ENCODE results near the gene TDRD12.
"Not testable (repeated sequence)": the region's sequence is repeated elsewhere in the genome, so short reads cannot be mapped to it uniquely, and the experiment has no call there.

The TDRD12 gene

DNA sequence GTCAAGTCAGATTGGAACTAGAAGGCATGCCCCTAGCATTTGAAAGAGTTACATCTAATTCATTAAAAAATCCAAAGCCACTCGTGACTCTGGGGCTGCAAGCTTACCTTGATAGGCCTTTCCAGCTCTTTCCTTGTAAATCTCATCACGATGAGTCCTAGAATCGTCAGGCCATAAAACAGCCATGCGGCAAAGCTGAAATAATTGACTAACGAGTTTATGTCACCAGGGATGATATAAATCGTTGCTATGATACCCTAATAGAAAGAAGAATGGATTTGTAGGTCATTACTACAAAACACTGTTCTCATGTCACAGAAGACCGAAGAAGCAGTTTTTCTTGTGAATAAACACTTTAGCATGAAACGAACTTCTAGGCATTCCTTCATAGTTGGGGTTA, 122.5 kb downstream of the TDRD12 start:
- DNase-seq, result no peak

- no peak for DNase-seq
These were observed 124.2 kb downstream of the TDRD12 start for GRCh38 chr19:32843716-32844245.

GRCh38 chr19:32848035-32848434, 128.5 kb downstream of the TDRD12 start:
- DNase-seq, result not testable (repeated sequence)

GRCh38 chr19:32852216-32852615, 132.6 kb downstream of the TDRD12 start:
- DNase-seq, result no peak

DNA sequence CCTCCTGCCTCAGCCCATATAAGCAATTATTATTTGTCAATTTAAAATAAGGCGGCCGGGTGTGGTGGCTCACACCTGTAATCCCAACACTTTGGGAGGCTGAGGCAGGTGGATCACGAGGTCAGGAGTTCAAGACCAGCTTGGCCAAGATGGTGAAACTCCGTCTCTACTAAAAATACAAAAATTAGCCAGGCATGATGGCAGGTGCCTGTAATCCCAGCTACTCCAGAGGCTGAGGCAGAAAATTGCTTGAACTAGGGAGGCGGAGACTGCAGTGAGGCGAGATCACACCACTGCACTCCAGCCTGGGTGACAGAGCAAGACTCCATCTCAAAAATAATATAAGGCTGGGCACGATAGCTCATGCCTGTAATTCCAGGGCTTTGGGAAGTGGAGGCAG, 137.3 kb downstream of the TDRD12 start:
- DNase-seq, result not testable (repeated sequence)

- no peak for DNase-seq
These were observed 138.0 kb downstream of the TDRD12 start for GRCh38 chr19:32857584-32857983.

GRCh38 chr19:32858155-32858554, 138.6 kb downstream of the TDRD12 start:
- DNase-seq, result no peak

DNA sequence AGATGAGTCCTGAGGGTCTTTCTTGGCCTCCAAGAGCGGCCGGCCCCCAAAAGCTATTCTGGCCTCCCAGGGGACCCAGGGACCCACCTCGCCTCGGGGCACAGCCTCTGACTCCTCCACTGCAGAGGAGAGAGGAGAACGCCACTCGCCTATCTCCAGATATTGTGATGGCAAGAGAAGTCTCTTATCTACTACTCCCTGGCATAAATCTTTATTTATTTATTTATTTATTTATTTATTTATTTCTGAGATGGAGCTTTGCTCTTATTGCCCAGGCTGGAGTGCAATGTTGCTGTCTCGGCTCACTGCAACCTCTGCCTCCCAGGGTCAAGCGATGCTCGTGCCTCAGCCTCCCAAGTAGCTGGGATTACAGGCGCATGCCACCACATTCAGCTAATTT, 139.0 kb downstream of the TDRD12 start:
- DNase-seq, result no peak

- DNase-seq, result no peak
These were observed 140.0 kb downstream of the TDRD12 start for GRCh38 chr19:32859591-32859990.

GRCh38 chr19:32861596-32861995, 142.0 kb downstream of the TDRD12 start:
- DNase-seq, result no peak

DNA sequence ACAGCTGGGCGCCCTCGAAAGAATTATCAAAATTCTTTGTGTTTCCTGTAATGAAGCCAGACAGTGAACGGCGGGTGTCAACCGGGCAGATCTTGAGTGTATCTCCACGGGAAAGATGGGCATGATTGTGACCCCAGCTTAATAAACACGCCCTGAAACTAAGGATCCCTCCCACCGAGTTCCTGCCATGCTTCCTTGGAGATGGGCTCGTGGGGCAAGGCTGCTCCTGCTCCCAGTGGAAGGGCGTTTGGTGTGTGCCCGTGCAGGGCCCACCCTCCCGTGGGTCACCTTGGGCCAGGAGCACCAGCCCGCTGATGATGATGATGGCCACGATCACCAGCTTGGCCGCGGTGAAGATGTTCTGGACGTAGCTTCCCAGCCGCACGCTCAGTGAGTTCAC, 142.6 kb downstream of the TDRD12 start:
- no peak for DNase-seq

GRCh38 chr19:32862741-32863140, 143.2 kb downstream of the TDRD12 start:
- no peak for DNase-seq

DNA sequence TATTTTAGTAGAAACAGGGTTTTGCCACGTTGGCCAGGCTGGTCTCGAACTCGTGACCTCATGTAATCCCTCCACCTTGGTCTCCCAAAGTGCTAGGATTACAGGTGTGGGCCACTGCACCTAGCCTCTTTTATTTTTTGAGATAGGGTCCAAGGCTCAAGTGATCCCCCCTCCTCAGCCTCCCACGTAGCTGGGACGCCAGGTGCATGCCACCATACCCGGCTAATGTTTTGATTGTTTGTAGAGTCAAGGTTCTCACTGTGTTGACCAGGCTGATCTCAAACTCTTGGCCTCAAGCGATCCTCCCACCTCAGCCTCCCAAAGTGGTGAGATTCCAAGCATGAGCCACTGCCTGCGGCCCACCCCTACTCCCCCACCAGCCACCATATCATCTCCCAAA, 143.7 kb downstream of the TDRD12 start:
- no peak for DNase-seq

GRCh38 chr19:32863841-32864240, 144.3 kb downstream of the TDRD12 start:
- no peak for DNase-seq

- DNase-seq, result no peak
These were observed 144.9 kb downstream of the TDRD12 start for GRCh38 chr19:32864318-32865007.

DNA sequence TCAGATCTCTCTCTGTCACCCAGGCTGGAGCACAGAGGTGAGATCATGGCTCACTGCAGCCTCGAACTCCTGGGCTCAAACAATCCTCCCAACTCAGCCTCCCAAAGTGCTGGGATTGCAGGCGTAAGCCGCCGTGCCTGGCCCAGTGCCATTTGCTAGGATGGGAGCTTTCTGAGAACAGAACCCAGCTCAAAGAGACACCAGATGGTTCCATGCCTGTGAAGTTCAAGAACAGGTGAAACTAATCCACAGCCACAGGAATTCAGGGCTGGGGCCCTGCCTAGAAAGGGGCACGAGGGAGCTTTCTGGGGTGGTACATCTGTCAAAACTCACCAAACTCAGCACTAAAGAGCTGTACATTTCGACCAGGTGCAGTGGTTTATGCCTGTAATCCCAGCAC, 145.8 kb downstream of the TDRD12 start:
- no peak for DNase-seq

GRCh38 chr19:32866061-32866460, 146.5 kb downstream of the TDRD12 start:
- no peak for DNase-seq

DNA sequence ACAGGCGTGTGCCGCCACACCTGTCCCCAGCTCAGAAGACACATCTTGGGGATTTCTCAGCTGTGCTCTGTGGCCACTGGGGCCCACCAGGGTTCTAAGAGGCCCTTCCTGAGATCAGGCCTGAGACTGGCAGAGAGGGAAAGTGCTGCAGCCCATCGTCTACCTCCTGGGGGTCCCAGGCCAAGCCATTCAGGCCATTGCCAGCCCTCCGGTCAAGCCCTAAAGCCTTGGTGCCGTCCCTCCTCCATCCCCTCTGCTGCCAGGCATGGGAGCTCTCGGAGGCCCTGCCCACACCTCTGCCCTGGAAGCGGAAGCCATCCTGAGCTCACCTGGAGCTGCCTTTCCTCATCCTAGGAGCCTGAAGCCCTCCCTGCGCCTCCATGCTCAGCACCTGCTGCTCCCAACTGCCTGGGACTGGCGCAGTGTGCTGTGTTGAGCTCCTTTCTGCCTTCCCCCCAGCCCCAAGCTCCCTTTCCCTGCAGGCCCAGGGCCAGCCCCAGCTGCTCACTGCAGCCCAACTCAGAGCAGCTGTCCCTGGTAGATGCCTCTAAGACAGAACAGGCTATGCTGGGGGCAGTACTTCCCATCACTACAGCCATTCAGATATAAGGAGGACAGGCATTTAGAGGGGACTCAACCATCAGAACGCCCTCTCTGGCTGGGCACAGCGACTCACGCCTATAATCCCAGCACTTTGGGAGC, 147.1 kb downstream of the TDRD12 start:
- DNase-seq, result no peak

DNA sequence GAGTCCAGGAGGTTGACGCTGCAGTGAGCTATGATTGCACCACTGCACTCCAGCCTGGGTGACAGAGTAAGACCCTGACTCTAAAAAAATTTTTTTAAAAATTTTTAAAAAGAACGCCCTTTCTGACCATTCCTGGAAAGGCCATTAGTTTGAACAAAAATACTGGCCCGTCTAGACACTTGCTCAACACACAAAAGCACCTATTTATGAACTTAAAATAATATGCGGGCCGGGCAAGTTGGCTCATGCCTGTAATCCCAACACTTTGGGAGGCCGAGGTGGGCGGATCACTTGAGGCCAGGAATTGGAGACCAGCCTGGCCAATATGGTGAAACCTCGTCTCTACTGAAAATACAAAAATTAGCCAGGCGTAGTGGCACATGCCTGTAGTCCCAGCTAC, 147.9 kb downstream of the TDRD12 start:
- not testable (repeated sequence) for DNase-seq

DNA sequence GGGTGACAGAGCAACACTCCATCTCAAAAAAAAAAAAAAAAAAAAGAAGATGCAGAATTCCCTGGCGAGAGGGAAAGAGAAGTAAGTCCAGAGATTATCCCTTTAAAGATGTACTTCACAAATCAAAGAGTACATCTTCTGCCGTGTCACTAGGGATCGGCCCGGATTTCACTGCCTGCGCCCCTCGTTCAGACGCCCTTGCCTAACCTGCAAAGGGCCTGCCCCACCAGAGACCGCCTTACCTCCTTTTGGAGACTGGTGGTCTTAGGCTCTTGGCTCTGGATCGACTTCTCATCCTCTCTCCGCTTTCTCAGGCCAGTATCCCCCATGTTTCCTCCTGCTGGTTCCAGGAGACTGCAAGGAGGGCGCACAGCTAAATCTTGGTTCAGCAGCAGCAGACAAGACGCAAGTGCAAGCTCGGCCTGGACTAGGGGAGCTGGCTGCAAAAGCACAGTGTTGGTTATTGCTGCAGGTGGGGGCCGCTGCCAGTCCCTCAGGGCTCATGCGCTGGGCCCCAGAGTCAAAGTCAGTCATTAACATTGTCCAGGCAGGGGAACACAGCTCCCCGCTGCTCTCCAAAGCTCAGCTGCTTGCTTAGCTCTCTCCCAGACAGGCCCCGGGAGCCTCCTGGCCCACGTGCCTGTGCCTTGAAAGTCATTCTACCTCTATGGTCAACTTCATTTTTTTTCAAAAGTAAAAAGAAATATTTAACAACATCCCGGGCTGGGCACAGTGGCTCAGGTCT, 148.8 kb downstream of the TDRD12 start:
- no peak for DNase-seq

DNA sequence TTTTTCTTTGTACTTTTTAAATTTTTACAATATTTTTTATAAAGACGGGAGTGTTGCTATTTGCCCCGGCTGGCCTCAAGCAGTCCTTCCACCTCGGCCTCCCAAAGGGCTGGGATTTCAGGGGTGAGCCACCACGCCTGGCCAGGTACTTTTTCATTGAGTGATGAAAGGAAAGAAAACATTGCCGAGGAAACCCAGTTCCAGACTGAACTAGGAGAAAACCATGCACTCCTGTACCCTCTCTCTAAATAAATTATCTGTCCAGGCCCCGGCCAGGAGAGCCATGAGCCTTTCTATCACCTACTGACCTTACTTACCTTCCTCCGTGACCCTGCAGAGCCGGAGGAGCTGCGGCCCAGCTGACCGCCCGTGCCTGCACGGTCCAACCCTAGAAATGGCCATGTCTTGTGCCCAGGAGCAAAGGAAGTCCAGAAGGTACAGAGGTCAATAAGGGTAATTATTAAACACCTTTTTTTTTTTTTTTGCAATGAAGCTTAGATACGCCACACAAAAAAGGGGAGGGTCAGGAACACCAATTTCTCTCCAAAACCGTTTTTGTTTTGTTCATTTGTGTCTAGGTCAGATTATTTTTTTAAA, 149.9 kb downstream of the TDRD12 start, which contains the start of gene SLC7A9:
SLC7A9 (minus strand) TSS at position 399 of the 597 bp plus-strand sequence. CDS start 1,233 bp downstream, outside the sequence.
- DNase-seq, result no peak

DNA sequence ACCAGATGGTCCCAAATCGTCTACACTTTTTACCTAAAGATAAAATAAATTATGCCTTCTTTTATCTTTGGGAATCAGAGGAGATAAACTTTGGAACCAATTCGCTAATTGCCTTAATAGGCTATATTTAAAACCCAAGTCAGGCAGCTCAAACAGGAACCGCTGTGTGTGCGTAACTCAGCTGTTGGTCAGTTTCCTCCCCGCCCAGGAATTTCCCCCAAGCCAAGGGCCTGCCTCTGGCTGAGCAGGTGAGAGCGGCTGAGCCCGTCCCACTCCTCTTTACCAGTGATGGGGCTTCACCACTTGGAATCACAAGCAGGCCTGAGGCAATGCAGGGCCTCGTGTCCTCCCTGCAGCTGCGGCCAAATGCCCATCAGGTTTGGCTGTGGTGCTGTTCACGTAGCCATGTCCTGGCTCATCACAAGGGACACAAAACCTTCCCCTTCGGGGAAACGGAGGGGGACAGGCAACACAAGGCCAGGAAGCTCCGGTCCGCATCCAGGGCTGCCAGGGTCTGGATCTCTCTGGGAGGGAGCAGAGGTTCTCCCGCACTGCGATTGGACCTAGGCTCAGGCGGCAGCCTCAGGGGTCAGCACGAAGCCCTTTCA, 150.5 kb downstream of the TDRD12 start:
- no peak for DNase-seq

- DNase-seq, result no peak
These were observed 151.4 kb downstream of the TDRD12 start for GRCh38 chr19:32870981-32871451.

All from activated naive CD4-positive, alpha-beta T cell treated with Interleukin-2 at 50 U/mL for 16 hours (primary cell).